ENCODE measurements around the gene SMC1B.
A peak's percentile ranks its signal among the peaks of the same experiment; 100 is the strongest.

The SMC1B gene

GRCh38 chr22:45407793-45408192 lies 5.6 kb downstream of the SMC1B start:
- H3K27ac Mint-ChIP-seq, result no peak overlapping the region
- no peaks in the 10 kb centered on the region for H3K4me1 Mint-ChIP-seq
- H3K27me3 Mint-ChIP-seq (ENCODE audit: low read depth), result no peaks in the 10 kb centered on the region
- H3K9me3 Mint-ChIP-seq, result no peaks in the 10 kb centered on the region
- no peaks in the 10 kb centered on the region for H3K36me3 Mint-ChIP-seq (ENCODE audit: low read depth)
- no peak for TF ChIP-seq CTCF (IDR thresholded peaks at IDR 0.05; ENCODE audit: unreplicated experiment in 3 of 3)
- no peak overlapping the region for H3K4me3 Mint-ChIP-seq

GRCh38 chr22:45402466-45402985 lies 10.9 kb downstream of the SMC1B start:
- Mint-ChIP-seq H3K27me3 (ENCODE audit: low read depth) (peaks cover 6% of the 10 kb centered on the region), H3K4me3 (no peak overlapping the region), H3K4me1 (peaks cover 13% of the 10 kb centered on the region), H3K9me3 (no peaks in the 10 kb centered on the region), H3K36me3 (ENCODE audit: low read depth) (no peaks in the 10 kb centered on the region), H3K27ac (no peak overlapping the region)
- no peak for TF ChIP-seq CTCF (IDR thresholded peaks at IDR 0.05; ENCODE audit: unreplicated experiment in 3 of 3)

- Mint-ChIP-seq H3K9me3 (no peaks in the 10 kb centered on the region), H3K27me3 (ENCODE audit: low read depth) (peaks cover 6% of the 10 kb centered on the region), H3K4me1 (peaks cover 18% of the 10 kb centered on the region), H3K27ac (no peak overlapping the region), H3K36me3 (ENCODE audit: low read depth) (no peaks in the 10 kb centered on the region), H3K4me3 (no peak overlapping the region)
- no peak for TF ChIP-seq CTCF (IDR thresholded peaks at IDR 0.05; ENCODE audit: unreplicated experiment in 3 of 3)
Observed at GRCh38 chr22:45399712-45400445, 13.5 kb downstream of the SMC1B start.

- no peak for TF ChIP-seq CTCF (IDR thresholded peaks at IDR 0.05; ENCODE audit: unreplicated experiment in 3 of 3)
- no peaks in the 10 kb centered on the region for H3K9me3 Mint-ChIP-seq
- peaks cover 18% of the 10 kb centered on the region for H3K4me1 Mint-ChIP-seq
- H3K36me3 Mint-ChIP-seq (ENCODE audit: low read depth), result no peaks in the 10 kb centered on the region
- H3K4me3 Mint-ChIP-seq, result no peak overlapping the region
- peaks cover 6% of the 10 kb centered on the region for H3K27me3 Mint-ChIP-seq (ENCODE audit: low read depth)
- H3K27ac Mint-ChIP-seq, result no peak overlapping the region
Observed at GRCh38 chr22:45398214-45398613, 15.2 kb downstream of the SMC1B start.

- Mint-ChIP-seq H3K36me3 (ENCODE audit: low read depth) (no peaks in the 10 kb centered on the region), H3K9me3 (no peaks in the 10 kb centered on the region), H3K4me3 (no peak overlapping the region), H3K4me1 (peaks cover 18% of the 10 kb centered on the region), H3K27ac (peak overlapping the region; percentile 6 to 79 (median 42)), H3K27me3 (ENCODE audit: low read depth) (peaks cover 6% of the 10 kb centered on the region)
- TF ChIP-seq CTCF (IDR thresholded peaks at IDR 0.05; ENCODE audit: unreplicated experiment in 3 of 3), result no peak
Observed at GRCh38 chr22:45397806-45398205, 15.6 kb downstream of the SMC1B start.

- Mint-ChIP-seq H3K4me3 (no peak overlapping the region), H3K27ac (no peak overlapping the region), H3K9me3 (no peaks in the 10 kb centered on the region), H3K27me3 (ENCODE audit: low read depth) (no peaks in the 10 kb centered on the region), H3K4me1 (no peaks in the 10 kb centered on the region), H3K36me3 (ENCODE audit: low read depth) (no peaks in the 10 kb centered on the region)
- TF ChIP-seq CTCF (IDR thresholded peaks at IDR 0.05; ENCODE audit: unreplicated experiment in 3 of 3), result no peak
Observed at GRCh38 chr22:45389546-45389945, 23.9 kb downstream of the SMC1B start.
